Embryonic facial prominence (tissue), 1 donor: ENCODE results near the gene SLC39A7.

Experiments used
- DNase-seq: peaks from one replicate; pipeline ENCODE4 v3.0.0-alpha.2; 2016; ENCODE audit errors: extremely low spot score

The SLC39A7 gene

GRCh38 chr6:33200219-33201146 is at the start of gene SLC39A7, which contains the start of gene RXRB:
Gene SLC39A7 (plus strand): TSS chr6:33200867. CDS start chr6:33201246, 379 bp downstream.
Gene RXRB (minus strand): TSS chr6:33200665. CDS start chr6:33200476, 189 bp downstream.
- peak; percentile 97 for DNase-seq

GRCh38 chr6:33151050-33151449 is 49.6 kb upstream of the SLC39A7 start:
- no peak for DNase-seq

GRCh38 chr6:33154349-33154748 is 46.3 kb upstream of the SLC39A7 start:
- no peak for DNase-seq

- no peak for DNase-seq
These were observed 44.1 kb upstream of the SLC39A7 start for GRCh38 chr6:33156561-33156960.

- no peak for DNase-seq
These were observed 43.7 kb upstream of the SLC39A7 start for GRCh38 chr6:33156964-33157363.

GRCh38 chr6:33160096-33160495 is 40.6 kb upstream of the SLC39A7 start:
- no peak for DNase-seq

- peak; percentile 10 for DNase-seq
These were observed 39.8 kb upstream of the SLC39A7 start for GRCh38 chr6:33160728-33161344.

GRCh38 chr6:33161354-33162331 is 39.0 kb upstream of the SLC39A7 start:
- DNase-seq: peak; percentile 40

GRCh38 chr6:33163540-33163939 is 37.1 kb upstream of the SLC39A7 start:
- DNase-seq: no peak

- no peak for DNase-seq
These were observed 36.5 kb upstream of the SLC39A7 start for GRCh38 chr6:33164176-33164575.

GRCh38 chr6:33164665-33165373 is 35.8 kb upstream of the SLC39A7 start:
- no peak for DNase-seq

- no peak for DNase-seq
These were observed 34.9 kb upstream of the SLC39A7 start for GRCh38 chr6:33165581-33166258.

GRCh38 chr6:33166363-33166762 is 34.3 kb upstream of the SLC39A7 start:
- no peak for DNase-seq

- DNase-seq: no peak
These were observed 33.9 kb upstream of the SLC39A7 start for GRCh38 chr6:33166811-33167210.

- DNase-seq: no peak
These were observed 33.0 kb upstream of the SLC39A7 start for GRCh38 chr6:33167374-33168283.

GRCh38 chr6:33168284-33168601 is 32.4 kb upstream of the SLC39A7 start:
- DNase-seq: no peak

GRCh38 chr6:33168639-33169038 is 32.0 kb upstream of the SLC39A7 start:
- no peak for DNase-seq

- no peak for DNase-seq
These were observed 31.1 kb upstream of the SLC39A7 start for GRCh38 chr6:33169291-33170175.
